ENCODE data around the gene AJUBA. TPM values are rescaled to one million over a fixed set of nuclear protein-coding genes. Genes with fewer than 3 reads are reported as not detected.
A peak's percentile ranks its signal among the peaks of the same experiment; 100 is the strongest.
"Not testable (repeated sequence)": the region's sequence is repeated elsewhere in the genome, so short reads cannot be mapped to it uniquely, and the experiment has no call there.

Gene AJUBA
- 23.9 and 55.5 TPM in 2 replicates for total RNA-seq (2014; rRNA removed; shearing (Covaris generic))

DNA sequence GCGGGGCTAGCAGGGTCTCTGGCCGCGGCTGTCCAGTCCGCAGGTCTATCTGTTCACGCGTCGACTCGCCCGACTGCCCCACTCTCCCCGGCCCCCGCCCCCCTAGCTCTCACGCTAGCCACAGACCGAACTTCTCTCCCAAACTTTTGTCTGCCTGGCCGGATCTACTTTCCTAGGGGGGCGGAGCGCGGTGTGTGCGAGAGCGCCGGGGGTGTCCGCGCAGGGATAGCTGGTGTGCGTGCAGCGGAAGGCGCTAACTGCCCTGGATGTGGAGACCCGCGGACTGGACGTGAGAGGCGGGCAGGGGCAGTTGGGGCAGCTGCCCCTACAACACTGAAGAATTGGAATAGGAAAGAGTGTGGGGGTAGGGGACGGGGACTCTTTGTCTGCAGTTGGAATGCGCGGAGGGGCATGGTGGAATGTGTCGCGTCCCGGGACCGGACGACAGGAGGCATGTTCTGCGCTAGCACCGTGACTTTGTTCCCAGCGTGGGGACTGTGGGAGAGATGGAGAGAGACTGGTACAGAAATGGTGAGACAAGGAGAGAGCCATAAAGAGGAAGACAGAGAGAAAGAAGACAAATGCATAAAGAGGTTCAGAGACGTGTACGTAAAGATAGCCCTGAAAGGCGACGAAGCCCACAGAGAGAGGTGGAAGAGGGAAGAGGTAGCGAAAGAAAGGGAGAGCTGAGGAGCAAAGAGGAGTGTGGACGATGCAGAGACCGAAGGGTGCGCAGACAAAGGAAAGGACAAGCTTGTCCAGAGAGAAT lies at the start of gene AJUBA:
Gene AJUBA, minus strand, starts transcription at position 75 of the 769 bp plus-strand sequence. CDS start 285 bp downstream, outside the sequence.
- peak; percentile 92 for DNase-seq (ENCODE audit: low read depth)

DNA sequence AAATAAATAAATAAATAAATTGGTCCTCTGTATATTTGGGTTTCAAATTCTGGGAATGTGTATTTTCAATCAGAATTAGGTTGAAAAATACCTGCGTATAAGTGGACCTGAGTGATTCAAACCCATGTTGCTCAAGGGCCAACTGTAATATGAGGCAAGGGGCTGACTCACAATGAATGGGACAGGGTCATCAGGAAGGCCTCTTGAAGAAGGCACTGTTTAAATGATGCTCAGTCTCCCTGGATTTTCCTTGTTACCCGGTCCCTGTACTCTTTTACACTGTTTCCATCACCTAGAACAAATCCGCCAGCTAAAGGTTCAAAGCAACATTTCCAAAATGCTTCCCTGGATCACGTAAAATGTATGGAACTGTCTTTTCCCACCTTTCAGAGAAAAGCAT lies 48.6 kb upstream of the AJUBA start:
- no peak for DNase-seq (ENCODE audit: low read depth)

DNA sequence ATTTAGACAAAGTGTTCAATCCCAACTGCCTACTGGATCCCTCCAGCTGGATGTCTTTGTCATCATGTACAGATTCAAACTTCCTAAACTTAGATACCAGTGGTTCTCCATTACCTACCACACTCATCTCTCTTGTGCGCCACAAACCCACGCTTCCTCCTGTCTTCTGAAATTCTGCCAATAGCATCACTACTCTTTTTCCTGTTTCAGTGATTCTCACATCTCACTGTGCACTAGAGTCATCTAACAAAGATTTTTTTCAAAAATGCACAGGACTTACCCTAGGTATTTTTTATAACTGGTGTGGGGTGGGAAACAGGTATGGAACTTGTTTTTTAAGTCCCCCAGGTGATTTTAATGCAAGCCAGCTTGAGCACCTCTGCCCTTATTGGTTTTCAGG lies 46.4 kb upstream of the AJUBA start:
- DNase-seq (ENCODE audit: low read depth): no peak

DNA sequence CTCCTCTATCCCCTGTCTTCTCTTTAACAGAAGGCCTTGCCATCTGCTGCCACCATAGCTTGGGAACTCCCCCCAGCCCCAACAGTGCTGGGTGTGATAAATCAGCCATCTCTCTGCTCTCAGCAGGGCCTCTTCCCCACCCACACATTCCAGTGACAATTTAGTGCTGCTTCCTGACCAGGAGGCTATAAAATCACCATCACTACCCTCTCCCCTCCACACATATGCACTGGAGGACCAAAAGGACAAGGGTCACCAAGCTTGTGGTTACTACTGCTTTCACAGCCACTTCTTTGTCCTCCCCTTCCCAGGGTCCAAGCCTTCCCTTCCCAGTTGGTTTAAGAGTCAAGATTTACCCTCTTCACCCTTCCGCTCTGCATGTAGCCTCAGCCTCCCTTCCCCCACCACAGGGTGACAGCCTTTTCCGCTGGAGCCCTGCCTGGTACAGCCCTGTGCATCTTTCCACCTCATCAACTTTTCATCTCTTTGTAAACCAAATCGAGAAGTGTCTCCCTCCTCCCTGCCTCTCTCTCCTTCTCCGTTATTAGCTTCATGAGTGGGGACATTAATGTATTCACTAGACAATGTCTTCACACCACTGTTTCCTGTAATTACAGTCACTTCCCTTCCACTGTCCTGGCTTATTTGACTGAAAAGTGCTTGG lies 42.9 kb upstream of the AJUBA start:
- no peak for DNase-seq (ENCODE audit: low read depth)

DNA sequence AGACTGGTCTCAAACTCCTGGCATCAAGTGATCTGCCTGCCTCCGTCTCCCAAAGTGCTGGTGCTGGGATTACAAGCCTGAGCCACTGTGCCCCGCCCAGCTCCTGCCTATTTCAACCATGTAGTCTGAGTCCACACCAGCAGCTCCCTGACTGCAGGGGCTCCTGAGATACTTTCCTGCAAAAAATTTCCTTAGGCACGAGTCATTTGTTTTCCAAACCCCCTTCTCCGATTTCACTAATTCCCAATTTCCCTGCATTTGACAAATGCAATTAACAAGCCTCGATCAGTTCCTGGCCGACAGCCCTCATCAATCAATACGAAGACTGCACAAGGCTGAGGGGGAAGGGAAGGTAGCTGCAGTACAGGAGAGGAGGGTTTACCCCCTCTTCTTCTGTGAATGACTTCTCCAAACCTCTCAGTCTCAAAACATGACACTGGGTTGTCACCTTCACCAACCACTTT lies 42.3 kb upstream of the AJUBA start:
- DNase-seq (ENCODE audit: low read depth): no peak

DNA sequence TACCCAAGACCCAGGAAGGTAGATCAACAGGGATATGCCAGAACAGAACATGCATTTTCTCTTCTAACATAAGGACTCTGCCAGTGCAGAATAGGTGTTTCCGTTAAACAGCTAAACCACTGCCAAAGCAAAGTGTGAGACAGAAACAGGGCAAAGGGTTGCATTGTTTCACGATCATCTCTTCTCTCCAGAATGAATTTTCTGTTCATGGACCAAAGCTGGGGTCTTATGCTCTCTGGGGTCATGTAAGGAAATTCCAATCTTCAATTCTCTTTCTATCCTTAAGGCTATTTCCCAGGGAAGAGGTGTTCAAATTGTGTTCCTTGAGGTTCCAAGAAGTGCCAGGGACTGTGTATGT lies 41.4 kb upstream of the AJUBA start:
- DNase-seq (ENCODE audit: low read depth): no peak

DNA sequence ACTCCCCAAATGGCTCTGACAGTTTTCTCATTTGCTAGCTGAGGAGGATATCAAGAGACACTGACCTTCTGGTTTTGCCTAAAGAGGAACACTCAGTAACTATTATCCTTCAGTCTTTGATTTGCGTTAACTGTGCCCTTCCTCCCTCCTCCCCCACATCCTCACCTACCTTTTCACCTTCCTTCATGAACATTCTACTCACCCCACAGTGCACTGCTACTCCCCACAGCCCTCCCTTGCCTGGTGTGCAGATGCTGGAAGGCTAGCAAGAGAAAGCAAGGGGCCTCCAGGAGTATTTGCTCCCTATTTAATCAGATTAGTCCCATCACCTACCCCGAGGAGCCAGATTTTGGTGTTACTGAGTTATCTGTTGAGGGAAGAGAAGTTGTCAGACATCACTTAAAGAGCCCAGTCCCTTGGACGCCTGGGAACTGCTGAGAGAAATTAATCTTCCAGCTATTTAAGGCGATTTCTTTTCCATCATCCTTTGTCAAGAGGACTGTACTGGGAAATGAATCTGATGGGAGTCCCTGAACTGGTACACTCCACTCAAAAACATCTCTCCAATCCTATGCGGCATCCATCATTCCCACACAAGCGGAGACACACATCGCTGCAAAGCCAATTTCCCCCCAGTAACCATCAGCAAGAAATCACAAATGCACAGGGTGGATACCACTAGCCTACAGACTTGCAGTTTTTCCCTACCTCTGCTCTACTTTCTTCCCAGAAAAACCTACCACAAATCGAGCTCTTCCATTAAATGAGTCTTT lies 40.9 kb upstream of the AJUBA start:
- no peak for DNase-seq (ENCODE audit: low read depth)

DNA sequence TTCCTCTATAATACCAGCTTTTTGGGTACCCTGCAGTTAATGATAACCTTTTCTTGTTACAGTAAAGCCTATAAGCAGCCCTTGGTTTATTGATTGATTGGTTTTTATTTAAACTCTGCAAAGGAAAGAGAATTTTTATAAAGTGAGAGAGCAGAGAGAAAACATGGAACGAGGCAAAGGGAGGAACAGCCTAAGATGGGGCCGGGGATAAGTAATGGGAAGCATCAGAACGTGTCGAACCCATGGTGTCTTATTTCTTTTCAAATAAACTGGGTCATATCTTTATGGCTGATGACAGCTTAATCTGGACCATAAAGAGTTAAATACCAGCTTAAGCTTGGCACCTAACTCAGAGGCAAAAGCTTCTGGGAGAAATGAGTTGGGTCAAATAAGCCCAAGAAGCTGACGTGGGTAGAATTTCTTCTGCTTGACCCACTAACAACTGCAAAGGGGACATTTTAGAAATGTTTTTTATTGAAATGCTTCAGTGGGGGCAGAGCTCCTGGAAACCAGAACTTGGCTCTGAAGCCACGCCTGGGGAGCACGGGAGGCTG lies 39.6 kb upstream of the AJUBA start:
- no peak for DNase-seq (ENCODE audit: low read depth)

DNA sequence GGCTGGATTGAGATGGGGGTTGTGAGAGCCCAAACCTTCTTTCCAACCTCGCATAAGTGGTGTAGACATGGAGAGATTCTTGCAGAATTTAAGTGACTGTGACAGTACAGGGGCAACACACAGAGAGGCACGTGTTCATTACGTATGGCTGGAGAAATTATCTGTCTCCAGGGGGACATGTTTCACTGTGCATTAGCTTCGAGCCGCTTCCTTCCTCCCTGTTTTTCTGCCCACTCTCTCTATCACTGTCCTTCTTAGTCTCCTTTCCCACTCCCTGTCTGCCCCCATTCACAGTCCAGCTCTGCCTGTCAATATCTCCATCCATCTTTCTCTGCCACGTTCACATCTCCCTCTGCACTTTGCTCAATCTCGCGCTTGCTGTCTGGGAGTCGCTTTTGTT lies 39.1 kb upstream of the AJUBA start:
- DNase-seq (ENCODE audit: low read depth): no peak

DNA sequence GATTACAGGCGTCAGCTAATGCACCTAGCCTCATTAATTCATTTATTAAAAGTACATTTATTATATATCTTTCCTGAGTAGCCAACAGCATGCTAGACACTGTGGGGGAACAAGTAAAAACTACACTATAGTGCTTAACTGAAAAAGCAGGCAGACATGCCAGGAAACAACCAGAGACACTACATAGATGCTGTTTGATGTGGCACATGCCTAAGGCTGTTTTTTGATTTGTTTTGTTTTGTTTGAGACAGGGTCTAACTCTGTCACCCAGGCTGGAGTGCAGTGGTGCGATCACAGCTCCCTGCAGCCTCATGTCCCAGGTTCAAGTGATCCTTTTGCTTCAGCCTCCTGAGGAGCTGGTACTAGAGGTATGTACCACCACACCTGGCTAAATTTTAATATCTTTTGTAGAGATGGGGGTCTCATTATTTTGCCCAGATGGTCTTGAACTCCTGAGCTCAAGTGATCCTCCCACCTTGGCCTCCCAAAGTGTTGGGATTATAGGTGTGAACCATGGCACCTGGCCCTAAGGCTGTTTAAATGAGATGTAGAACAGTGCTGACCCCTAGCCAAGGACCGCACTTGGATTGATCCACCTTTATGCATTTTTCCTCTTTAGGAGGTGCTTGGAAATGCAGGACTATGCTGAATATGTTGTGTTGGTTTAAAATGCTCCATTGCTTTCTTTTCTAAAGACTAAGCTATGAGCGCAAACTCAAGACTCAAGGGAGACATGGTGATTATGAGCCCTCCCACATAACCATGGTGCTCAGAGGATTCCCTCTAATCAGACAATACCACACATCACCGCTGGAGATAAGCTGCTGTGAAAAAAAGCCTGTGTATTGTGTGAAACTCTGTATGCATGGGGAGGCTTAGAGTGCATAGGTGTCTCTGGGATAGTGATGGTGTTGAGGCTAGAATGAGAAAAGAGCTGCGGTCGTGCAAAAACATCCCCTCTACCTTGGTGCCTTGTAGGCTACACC lies 38.1 kb upstream of the AJUBA start:
- no peak for DNase-seq (ENCODE audit: low read depth)

DNA sequence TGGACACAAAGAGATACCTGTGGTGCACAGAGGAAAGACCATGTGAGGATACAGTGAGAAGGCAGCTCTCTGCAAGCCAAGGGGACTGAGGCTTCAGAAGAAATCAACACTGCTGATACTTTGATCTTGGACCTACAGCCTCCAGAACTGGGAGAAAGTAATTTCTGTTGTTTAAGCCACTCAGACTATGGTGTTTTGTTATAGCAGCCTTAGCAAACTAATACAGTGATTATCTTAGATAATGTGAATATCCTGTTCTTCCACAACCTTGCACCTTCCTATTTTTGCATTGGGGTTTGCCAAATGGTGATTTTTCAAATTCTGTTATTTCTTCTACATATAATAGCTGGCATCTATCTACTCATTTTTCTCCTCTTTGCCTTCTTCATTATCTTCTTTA lies 35.8 kb upstream of the AJUBA start:
- DNase-seq (ENCODE audit: low read depth): no peak

DNA sequence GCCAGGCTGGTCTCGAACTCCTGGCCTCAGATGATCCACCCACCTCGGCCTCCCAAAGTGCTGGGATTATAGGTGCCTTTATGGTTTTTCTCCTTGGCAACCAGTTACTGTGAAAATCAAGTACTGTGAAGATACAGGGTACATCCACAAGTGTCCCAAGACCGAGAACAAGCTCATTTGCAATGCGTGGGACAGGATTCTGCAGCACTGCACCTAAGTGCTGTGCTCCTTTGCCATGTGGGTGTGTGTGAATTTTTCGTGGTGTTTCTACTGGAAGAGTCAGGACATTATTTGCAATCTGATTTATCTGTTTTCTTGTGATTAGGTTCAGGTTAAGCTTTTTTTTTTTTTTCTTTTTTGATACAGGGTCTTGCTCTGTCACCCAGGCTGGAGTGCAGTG lies 34.7 kb upstream of the AJUBA start:
- no peak for DNase-seq (ENCODE audit: low read depth)

DNA sequence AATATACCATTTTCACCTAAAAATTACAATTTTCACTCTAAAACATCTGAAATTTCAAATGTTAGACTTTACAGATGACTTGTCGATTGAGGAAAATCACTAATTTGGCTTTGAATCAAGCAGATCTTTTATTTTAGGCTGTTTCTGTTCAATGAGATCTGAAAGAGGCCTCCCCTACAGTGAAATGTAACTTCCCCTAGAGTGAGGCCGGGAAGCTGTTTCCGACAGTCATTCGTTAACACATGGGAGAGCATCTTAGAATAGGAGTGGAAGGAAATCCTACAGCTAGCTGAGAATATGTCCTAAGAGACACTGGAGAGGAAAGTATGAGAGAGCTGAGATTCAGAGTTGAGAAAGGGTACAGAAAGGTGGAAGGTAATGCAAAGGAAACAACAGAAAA lies 33.3 kb upstream of the AJUBA start:
- DNase-seq (ENCODE audit: low read depth): no peak

DNA sequence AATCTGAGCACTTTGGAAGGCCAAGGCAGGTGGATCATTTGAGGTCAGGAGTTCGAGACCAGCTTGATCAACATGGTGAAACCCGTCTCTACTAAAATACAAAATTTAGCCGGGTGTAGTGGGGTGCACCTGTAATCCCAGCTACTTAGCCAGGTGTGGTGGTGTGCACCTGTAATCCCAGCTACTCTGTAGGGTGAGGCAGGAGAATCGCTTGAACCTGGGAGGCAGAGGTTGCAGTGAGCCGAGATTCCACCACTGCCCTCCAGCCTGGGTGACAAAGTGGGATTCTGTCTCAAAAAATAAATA lies 31.4 kb upstream of the AJUBA start:
- not testable (repeated sequence) for DNase-seq (ENCODE audit: low read depth)

DNA sequence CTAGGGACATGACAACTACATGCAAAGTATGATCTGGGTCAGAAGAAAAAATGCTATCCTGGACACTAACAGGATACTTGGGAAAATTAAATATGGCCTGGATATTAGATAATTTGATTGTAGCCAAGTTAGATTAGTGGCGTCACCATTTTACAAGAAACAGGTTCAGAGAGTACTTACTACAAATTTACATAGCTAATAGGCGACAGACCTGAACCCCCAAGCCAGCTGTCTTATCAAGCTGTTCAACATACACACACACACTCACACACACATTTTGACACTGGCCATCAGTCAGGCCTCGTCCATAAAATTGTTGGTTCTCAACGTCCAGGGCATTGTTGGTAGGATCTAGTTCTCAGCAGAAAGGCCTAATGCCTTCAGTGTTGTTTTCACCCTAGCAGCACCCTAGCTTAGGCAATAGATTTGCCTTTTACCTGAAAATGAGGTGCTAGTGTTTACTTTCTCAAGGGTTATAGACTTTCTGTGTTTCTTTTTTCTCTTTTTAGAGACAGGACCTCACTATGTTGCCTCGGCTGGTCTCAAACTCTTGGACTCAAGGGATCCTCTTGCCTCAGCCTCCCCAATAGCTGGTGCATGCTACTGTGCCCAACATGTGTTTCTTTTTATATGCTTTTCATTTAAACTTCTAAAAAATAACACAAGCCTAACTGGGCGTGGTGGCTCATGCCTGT lies 30.9 kb upstream of the AJUBA start:
- DNase-seq (ENCODE audit: low read depth): no peak

DNA sequence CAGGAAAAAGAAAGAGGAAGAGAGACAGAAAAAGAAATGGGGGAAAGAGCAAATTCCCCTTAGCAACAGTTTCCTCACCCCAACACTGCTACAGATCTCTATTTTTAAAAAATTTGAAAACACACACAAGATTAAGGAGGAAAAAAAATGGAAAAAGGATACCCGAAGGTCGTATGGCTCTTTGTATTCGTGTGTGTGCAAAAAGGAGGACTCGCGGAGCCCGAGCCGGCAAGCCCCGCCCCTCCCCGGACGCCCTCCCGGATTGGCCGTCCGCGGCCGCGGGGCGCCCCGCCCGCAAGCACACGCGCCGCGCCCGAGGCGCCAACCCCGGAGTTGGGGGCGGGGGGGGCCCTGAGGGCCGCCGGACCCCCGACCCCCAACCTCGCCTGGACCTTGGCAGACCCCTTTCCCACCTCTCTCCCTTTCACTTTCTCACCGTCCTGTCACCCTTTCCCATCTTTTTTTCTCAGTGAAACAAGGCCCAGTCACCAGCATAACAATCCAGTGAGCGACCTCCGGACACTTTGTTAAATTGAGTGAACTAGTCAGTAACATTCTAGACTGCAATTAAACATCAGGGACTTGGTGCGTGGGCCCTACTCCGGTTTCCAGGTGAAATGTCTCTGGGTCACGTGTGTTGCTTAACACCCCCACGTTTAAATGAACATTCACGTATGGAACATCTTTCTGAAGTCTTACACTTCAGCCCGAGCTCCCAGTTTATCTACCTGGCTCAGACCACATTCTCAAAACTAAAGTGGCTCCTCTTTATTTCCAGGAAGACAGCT lies 27.8 kb upstream of the AJUBA start, which contains the start of gene C14orf93:
Gene C14orf93, minus strand, starts transcription at position 205 of the 788 bp plus-strand sequence. CDS start 11,120 bp downstream, outside the sequence.
- peak; percentile 66 for DNase-seq (ENCODE audit: low read depth)

DNA sequence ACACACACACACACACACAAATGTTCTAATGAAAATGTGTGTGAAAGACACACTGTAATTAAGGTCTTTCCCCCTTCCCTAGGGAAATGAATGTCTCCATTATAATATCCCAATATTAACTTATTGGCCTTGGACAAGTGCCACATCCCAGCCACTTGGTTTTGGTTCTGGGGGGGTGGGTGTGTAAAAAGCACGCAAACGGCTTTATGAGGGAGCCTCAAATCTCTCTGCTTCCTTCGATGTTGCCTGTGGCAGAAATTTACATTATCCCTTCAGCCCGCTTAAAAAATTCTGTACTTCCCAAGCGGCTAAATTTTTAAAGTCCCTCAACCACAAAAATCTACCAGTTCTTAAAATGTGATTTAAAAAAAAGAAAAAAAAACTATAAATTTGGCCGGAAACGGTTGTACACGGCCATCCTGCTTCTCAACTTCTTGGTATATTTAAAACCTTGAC lies 27.2 kb upstream of the AJUBA start:
- DNase-seq (ENCODE audit: low read depth): no peak

DNA sequence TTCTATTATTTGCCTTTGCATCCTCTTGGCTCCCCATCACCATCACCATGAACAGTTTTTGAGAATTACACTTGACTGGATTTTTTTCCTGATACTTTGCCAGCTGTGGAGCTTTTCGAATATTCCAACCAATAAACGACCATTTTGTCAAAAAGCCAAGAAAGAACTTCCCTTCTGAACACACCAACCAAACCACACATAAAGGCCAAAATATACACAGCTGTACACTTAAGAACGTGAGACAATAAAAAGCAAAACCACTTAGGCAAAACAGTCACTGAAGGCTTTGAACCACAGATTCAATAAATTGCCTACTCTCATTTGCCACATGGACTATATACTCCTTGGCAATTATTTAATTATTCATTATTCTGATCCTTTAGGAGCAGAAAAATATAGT lies 26.5 kb upstream of the AJUBA start:
- peak; percentile 54 for DNase-seq (ENCODE audit: low read depth)

Data from M059J (cell line).